GM19351 (cell line): ENCODE results near the gene RNF121.

ENCODE experiments used
- ATAC-seq: cut with Tn5 transposase; IDR thresholded peaks from one replicate; pipeline ENCODE4 v1.9.1; 2021; ENCODE audit warnings: mild to moderate bottlenecking, moderate library complexity; ENCODE audit not compliant: unreplicated experiment

Gene RNF121

DNA sequence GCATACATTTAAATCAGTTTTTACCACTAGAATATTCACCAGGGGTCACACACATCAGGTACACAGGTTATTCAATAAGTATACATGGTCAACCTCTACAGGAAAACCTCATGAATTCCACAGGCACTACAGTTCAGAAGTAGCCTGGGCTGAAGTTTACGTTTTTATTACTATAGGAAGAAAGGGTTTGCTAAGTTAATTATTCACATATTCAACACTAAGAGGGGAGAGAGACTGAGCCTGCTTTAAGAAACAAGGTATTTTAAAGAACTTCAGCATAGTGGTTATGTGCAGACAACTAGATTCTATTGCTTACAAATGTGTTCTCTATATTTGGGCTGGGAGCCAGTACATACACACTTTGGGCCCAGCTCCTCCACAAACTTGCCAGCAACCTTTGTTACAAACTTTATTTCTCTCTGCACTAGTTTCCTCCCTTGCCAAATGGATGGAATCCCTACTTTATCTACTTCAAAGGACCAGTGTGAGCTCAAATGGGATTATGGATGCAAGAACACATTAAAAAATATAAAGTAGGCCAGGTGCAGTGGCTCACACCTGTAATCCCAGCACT, 101.7 kb downstream of the RNF121 start:
- ATAC-seq, result no peak

- ATAC-seq, result no peak
These were observed 107.8 kb downstream of the RNF121 start for GRCh38 chr11:72036687-72037086.

DNA sequence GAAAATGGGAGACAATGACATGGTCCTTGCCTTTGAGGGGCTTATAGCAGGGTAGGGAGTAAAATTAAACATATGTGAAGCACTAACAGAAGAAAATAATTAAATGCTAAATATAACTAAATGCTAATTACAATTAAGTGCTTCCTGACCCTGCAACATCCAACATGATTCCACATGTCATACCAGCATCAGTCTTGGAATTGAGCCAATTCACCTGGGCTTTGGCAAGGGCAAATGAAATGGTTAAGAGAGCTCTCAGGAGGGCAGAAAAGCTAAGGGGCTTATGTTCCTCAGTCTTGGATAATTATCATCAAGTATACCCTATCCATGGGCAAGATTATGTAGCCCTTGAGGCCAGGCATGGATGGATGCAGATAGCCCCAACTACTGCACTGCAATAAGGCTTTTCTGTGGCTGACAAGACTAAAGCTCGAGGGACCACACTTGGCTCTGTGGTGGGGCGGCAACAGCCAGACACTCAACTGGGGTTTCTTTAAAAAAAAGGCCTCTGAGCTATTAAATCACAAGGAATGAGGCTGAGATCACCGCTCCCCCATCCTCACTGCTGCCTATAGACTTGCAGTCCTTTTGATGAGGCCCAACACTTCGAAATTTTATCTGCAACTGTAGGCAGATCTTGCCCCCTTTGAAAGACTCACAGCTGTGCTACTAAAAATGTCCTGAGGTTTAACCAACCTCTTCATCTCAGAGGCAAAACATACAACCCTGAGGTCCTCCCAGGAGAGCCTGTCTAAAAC, 108.9 kb downstream of the RNF121 start:
- no peak for ATAC-seq

DNA sequence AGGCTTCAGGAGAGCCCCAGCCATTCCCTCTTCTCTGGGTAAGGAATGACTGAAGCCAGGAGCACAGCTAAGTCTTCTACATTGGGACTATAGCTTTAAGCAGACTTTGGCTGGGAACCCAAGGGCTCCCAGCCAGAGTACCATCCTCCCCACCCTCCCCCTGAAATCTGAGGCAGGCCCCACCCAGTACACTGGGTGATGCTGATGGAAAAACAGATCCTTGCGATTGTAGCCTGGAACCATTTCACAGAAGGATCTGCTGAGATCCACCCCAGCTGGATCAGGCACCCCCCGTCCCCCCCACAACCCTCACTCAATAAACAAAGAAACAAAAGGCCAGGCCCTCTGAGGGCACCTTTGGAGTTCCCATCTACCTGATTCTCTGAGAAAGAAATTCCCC, 109.6 kb downstream of the RNF121 start:
- no peak for ATAC-seq

DNA sequence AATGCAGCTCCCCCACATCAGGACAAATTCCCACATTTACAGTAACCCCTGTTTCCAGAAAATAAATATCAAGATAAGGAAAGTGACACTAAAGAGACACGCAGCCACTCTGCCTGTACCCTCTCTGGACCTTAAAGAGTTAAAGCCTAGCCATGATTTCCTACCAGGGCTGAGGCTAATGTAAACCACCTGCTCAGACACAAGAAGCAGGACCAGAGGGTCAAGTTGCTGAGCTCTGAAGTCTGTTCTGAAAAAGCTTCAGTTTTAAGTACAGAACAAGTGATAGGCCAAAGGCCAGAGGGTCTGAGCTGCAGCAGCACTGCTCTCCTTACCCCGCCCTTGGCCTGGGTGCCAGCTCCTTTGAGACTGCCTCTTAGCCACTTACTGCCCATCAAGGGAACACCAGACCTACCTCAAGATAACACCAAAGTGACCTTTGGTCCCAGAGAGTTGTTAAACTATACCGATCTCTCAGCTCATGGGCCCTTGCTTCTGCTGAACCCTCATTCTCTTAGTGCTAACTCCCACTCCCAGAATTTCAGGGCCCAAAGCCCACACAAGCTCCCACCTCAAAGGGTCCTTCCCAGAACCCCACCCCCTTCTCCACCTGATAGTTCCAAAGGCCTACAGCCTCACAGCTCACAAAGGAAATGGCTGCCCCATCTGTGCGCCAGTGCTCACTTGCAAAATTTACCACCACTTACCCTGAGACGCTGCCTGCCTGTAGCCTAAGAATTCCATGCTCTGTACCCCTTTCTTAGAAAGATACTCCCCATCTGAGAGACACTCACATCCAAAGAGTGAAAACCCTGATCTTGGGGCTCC, 110.4 kb downstream of the RNF121 start:
- no peak for ATAC-seq

DNA sequence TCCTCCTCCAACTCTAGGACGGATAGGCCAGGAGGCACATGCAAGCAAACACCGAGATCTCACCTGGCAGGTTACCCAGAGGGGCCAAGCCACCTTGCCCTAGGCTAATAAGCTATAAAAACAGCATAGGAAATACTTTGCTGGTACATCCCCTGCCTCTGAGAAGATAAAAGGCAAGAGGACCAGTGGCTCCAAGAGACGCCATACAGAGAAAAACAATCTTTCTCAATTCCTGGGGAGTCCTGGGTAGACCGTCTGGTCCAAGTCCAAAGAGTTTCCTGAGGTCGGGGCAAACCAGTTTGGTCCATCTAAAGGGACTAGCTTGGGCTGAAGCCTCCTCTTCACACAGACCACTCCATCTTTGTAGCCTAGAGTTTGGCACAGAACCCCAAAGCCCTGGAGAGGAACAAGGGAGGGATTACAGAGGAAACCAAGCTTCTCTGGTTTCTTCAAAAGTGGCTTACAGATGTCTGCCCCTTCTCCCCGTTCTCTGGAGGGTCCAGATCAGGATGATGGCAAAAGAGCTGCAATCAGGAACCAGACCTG, 111.1 kb downstream of the RNF121 start:
- ATAC-seq, result no peak

DNA sequence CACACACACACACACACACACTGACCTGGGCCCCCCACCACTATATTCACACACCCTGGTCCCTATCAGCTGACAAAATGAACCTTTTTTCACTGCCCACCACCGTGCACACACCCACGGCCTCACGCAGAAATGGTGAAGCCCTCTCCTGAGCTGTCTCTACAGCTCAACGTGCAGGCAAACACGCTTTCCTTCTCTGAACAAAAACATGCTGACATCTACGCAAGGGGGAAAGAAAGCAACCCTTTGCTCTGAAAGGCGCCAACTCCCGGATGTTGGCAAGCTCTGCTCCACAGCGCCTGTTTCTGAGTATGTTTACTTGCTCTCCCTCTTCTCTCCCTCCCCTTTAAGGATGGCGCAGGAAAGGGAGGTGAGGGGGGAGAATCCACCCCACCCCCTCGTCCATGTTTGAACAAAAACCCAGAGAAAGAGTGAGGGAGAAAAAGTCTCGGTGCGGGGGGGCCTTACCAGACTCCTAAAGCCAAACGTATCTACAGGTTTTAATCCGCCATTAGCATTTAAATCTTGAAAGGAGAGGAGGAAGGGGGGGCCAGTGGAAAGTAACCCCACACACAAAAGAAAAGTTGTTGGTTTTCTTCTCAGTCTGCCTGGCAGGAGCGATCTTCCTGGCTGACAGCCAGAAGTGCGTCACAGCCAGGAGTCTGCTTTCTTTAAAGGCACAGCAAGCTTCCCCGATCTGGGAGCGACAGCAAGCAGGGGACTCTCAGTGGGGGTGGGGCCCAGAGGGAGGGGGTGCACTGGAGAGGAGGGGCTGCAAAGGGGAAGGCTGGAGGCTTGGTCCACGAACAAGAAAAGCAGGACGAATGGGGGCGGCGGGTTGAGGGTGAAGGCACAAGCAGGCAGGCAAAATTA, 111.9 kb downstream of the RNF121 start:
- ATAC-seq, result no peak

DNA sequence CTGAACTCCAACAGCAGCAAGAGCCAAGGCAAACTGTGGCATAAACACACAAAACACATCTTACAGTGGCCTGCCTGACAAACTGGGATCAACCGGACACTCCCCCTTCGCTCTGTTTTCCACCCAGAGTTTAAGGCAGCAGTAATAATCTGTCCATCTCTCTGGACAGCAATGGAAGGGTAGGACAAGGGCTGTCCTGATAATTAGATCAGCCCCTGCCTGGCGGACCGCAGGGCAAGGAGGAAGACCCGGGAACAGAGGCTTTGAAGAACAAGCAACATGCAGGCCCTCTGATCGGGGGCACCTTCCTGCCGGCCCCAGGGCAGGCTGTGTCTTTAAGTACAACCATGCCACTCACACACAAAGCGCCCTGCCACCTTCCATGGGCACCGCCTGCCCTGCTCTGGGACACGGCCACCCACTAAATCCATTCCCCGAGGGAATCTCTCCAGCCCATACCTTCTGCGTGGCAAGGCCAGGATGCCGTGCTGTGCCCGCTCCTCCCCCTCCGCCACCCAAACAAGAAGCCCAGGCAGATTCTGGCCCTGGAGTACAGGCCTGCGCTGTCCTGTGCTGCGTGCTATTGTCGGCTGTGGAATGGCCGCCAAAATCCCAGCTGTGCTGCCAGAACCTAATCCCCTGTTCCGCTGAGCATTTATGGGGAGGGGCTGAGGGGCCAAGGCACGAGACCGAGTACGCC, 112.7 kb downstream of the RNF121 start:
- no peak for ATAC-seq

DNA sequence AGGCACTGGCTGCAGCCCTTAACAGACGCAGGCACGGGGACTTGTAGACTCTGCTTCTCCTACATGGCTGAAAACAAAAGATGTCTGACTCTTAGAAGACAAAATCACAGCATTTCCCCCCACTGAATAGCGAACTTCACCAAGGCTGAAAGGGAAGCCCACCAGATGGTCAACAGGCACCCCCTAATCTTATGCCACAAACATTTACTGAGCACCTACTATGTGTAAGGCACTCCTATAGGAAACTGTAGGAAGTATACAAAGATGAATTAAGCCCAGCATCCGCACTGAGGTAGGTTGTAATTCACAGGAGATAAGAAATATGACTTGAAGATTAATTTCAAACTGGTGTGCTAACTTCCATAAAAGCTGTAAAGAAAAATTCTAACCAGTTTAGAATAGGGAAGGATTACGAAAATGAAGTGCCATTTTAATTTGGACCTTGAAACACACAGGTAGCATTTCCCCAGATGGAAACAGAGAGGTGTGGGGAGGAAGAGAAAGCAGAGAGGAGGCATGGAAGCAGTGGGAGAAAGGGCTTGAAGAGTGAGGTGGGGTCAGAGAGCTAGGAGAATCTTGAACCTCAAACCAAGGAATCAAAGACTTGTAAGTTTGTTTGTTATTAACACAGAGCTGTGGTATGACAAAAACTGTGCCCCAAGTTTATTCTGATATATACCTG, 113.4 kb downstream of the RNF121 start:
- no peak for ATAC-seq

DNA sequence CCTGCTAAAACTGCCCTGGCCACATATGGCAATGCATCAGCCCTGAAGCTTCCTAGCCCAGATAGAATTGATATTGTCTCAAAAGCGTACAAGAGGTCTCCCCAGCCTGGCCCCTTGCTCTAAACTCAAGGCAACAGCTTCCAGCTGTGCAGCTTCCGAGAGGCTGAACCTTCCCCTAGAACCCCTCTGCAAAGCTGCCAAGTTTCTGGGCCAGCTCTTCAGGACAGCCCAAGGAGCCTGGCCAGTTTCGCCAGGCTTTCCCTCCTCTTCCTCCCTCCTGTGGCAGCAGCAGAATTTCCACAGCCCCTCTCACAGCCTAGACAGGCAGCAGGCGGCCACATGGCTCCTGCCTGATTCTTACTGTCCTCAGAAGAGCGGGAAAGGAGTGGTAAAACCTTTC, 117.0 kb downstream of the RNF121 start:
- no peak for ATAC-seq
